ENCODE results near the gene GRIK3.
"Not testable (repeated sequence)": the region's sequence is repeated elsewhere in the genome, so short reads cannot be mapped to it uniquely, and the experiment has no call there.

GRIK3 gene

DNA sequence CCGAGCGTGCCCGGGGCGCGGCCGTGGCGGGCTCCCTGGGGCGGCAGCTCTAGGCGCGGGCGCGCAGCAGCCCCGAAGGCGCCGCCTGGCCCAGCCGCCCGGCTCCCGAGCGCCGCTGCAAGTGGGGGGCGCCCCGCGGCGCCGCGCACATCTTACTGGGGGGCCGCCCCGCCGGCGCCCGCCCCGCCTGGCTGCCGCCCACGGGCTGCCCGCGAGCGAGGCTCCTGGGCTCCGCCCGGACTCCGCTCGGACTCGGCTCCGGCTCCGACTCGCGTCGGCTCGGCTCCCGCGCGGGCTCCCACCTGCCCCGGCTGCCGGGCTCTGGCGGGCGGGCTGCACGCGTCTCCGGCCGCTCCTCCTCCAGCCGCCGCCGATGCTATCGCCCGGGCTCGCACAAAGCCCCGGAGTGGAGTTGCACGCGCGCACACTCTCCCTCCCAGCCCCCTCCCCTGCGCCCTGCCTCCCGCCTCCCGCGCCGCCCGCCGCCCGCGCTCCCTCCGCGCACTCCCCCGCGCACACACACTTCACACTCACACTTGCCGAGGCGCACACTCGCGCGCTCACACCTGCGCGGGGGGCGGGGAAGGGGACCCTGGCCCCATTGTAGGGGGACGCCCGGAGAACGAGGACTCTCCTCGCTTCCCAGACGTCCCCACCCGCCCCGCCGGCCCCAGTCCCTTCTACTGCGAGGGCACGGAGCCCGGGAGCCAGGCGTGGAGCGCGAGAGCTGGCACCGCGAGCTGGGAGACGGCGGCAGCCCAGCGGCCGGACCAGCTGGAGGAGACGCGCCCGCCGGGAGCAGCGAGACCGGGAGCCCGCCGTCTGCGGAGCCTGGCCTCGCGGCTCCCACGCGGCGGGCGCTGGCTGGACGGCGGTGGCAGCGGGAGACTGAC is at the start of gene GRIK3:
GRIK3 (minus strand) TSS at position 395 of the 893 bp plus-strand sequence. CDS start 407 bp downstream, outside the sequence.
- no peak for DNase-seq
- TF ChIP-seq POLR2A (IDR thresholded peaks at IDR 0.05; ENCODE audit: low read length) (no peak), GATA1 (IDR thresholded peaks at IDR 0.05; ENCODE audit: low read depth, low read length) (no peak)

DNA sequence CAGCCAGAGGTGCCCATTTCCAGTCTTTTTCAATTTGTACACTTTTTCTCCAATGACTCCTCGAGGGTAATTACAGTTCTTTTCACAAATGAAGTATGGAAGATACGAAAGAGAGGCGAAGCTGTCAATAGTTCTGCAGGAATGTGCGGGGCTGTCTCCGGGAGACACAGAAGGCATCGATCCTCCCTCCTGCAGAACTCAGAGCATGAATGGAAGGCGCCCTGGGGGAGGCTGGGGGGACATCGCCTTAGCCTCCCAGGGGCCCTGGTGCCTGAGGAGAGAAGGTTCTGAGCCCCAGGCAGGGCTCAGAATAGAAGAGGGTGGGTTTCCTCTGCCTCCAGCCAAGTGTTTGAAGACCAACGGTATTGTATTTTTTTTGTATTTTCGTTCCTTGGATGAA is 49.7 kb upstream of the GRIK3 start:
- TF ChIP-seq POLR2A (IDR thresholded peaks at IDR 0.05; ENCODE audit: low read length) (no peak), GATA1 (IDR thresholded peaks at IDR 0.05; ENCODE audit: low read depth, low read length) (no peak)
- no peak for DNase-seq

DNA sequence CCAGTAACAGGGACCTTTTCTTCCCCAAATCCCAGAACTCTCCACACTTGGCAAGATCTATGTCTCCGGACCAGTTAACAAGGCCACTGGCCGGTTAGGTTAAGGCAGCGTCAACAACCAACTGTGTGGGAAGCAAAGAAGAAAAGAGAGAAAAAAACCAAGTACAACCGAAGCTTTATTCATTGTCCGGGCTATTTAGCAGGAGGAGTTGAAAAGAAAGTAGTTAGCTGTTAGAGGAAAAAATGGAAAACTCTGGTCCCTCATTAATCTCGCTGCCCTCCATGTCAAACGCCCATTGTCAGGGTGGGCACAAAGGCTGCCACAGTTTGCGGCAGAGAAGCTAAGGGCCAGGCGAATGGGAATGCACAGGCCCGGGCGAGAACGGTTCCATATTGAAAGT is 49.3 kb upstream of the GRIK3 start:
- TF ChIP-seq GATA1 (IDR thresholded peaks at IDR 0.05; ENCODE audit: low read depth, low read length): no peak
- TF ChIP-seq POLR2A (IDR thresholded peaks at IDR 0.05; ENCODE audit: low read length): no peak
- no peak for DNase-seq

DNA sequence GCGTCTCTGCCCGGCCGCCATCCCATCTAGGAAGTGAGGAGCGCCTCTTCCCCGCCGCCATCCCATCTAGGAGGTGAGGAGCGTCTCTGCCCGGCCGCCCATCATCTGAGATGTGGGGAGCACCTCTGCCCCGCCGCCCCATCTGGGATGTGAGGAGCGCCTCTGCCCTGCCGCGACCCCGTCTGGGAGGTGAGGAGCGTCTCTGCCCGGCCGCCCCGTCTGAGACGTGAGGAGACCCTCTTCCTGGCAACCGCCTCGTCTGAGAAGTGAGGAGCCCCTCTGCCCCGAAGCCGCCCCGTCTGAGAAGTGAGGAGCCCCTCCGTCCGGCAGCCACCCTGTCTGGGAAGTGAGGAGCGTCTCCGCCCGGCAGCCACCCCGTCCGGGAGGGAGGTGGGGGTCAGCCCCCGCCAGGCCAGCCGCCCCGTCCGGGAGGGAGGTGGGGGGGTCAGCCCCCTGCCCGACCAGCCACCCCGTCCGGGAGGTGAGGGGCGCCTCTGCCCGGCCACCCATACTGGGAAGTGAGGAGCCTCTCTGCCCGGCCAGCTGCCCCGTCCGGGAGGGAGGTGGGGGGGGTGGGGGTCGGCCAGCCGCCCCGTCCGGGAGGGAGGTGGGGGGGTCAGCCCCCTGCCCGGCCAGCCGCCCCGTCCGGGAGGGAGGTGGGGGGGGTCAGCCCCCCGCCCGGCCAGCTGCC is 46.1 kb upstream of the GRIK3 start:
- not testable (repeated sequence) for DNase-seq

DNA sequence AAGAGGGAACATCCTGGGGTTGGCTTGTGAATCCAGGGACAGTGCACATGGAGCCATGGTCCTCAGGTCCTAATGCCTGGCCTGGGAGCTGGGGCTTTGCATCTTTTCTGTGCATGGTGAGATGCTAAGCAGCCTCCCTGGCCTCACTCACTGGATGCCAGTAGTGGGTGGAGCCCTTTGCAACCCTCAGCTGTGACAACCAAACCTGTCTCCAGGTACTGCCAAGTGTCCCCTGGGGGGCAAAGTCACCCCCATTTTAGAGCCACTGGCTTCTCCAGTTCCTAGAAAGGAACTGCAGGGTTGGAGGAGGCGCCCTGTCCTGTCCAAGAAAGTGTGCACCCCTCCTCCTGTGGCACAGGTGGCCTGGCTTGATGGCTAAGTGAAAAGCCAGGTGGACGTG is 44.6 kb upstream of the GRIK3 start:
- TF ChIP-seq GATA1 (IDR thresholded peaks at IDR 0.05; ENCODE audit: low read depth, low read length) (no peak), POLR2A (IDR thresholded peaks at IDR 0.05; ENCODE audit: low read length) (no peak)
- no peak for DNase-seq

DNA sequence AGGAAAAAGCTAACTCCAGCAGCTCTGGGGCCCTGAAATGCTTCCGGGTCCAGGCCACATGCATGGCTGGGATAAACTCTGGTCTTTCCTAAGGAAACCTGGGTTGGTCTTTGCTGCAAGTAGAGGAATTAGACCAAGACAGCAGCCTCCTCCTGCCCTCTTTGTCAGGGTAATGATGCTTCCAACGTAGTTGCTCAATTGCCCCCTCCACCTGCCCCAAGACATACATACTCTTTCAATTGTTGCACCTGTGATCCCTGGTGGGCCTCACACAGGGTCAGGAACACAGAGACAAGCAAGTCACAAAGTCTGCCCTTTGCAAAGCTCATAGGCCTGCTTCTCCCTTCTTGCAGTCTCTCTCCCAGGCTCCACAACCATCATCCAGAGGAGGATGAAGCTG is 41.9 kb upstream of the GRIK3 start:
- TF ChIP-seq POLR2A (IDR thresholded peaks at IDR 0.05; ENCODE audit: low read length) (no peak), GATA1 (IDR thresholded peaks at IDR 0.05; ENCODE audit: low read depth, low read length) (no peak)
- DNase-seq: no peak

DNA sequence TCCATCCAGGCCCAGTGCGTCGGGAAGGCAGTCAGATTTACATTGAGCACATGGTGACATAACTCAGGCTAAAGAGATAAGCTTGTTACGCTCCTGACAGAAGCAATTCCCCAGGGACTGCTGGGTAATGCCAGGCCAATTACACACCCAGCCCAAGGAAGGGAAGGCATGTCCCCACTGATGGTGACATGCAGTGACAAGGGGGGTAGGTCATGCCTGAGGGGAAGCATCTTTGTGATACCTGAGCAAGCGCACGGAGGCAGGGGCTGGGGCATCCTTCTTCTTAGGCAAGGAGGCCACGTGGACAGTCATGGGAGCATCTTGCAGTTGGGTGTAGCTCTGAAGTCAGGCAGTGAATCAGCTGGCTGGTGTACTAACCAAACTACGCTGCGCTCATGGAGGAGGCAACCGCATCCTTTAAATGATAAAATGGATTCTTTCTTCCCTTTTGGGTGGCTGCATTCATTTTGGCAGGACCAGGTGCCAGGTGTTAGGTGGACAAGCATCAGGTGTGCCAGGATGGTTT is 39.6 kb upstream of the GRIK3 start:
- no peak for TF ChIP-seq GATA1 (IDR thresholded peaks at IDR 0.05; ENCODE audit: low read depth, low read length)
- DNase-seq: no peak

DNA sequence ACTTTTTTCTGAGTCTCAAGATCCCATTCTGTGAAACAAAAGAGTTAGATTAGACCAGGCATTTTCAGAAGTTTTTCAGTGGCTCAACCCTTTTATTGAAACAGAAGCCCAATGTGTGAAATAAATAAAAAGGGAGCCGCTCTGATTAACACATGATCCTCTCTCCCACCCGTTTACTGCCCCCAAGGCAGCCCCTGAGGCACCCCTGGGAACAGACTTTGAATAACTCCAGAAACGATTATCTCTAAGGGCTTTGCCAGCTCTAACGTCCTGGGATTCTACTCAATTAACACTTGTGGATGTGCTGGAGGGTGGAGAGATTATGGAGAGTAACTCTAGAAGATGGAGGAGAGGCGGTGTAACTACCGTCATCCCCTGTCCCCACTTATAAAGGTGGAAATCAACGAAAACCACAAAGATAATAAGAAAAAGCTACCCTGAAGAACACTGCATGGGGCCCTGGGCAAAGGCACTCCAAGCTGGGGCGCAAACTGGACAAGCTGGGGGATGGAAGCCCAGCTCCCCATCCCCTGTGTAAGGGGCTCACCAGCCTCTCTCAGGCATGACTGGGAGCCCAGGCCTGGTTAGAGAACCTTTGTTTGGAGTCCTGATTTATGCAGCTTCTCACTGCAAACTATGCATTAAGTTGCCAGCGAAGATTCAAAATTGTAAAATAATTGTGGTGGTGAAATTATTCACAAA is 39.0 kb upstream of the GRIK3 start:
- TF ChIP-seq POLR2A (IDR thresholded peaks at IDR 0.05; ENCODE audit: low read length) (no peak), GATA1 (IDR thresholded peaks at IDR 0.05; ENCODE audit: low read depth, low read length) (no peak)
- DNase-seq: no peak

DNA sequence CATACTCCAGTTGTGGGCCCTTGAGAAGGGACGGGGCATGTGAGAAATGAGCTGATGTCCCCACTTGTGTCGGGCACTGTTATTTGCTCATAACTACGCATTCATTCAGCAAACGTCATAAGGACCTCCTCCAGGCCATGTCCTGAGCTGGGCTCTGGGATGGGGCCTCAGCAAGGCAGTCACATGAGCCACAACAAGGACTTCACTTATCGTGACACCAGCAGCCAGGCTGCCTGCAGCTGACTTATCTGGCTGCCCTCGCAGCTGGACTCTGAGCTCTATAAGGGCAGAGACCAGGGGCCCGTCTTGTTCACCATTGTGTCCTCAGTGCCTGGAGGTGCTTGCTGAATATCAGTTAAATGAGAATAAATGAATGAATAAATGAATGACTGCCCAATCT is 37.5 kb upstream of the GRIK3 start:
- peak in 1 of 2 experiments; percentile 26 for DNase-seq
- TF ChIP-seq GATA1 (IDR thresholded peaks at IDR 0.05; ENCODE audit: low read depth, low read length) (no peak), POLR2A (IDR thresholded peaks at IDR 0.05; ENCODE audit: low read length) (no peak)

DNA sequence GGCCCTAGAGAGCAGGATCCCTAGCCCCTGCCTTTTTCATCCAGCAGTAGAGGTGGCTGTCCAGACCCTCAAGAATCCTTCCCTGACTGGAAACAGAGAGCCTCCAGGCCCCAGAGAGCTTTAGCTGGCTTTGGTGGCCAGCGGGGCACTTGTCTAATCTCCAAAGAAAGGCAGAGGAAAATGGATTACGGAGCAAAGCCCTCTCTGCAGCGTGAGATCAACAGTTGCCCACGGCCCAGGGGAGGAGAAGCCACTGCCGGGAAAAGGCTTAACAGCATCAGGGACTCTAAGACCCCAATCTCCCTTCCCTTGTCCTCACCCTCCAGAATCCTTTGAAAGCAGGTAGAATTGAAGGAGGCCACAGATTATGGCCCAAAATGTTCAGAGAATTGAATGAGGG is 35.8 kb upstream of the GRIK3 start:
- TF ChIP-seq GATA1 (IDR thresholded peaks at IDR 0.05; ENCODE audit: low read depth, low read length): no peak
- no peak for TF ChIP-seq POLR2A (IDR thresholded peaks at IDR 0.05; ENCODE audit: low read length)
- no peak for DNase-seq

DNA sequence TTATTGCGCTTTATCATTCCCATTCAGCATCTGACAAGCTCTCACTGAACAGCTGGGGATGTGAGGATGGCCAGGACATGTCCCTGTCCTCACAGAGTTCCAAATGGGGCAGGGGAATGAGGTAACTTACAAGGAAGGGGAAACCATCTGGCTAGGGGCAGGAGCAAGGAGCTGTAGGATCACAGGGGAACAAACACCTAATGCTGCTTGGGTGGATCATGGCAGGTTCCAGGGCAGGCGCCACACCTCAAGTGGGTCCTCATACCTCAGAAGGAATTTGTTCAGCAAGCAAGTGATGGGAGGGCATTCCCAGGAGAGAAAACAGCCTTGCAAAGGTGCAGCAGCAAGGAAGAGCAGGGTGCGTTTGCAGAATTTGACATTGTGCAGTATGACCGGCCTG is 35.1 kb upstream of the GRIK3 start:
- no peak for DNase-seq
- TF ChIP-seq GATA1 (IDR thresholded peaks at IDR 0.05; ENCODE audit: low read depth, low read length) (no peak), POLR2A (IDR thresholded peaks at IDR 0.05; ENCODE audit: low read length) (no peak)

DNA sequence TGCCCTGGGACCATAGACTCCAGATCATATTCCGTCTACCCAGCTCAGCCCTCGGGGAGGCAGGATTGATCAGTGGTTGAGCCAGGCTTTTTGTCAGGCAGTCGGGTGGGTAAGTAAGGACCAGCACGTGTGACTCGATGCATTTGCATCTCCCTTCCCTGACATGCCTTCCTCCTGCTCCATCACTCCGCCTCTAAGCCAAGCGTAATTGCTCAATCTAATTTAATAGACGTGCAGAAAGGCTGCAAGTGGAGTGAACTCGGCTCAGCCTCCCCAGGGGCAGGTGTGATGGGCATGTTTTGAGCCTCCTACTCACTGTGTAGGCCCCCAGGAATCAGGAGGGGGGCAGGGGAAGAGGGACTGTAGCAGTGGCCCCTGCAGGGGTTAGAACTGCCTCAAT is 34.6 kb upstream of the GRIK3 start:
- TF ChIP-seq GATA1 (IDR thresholded peaks at IDR 0.05; ENCODE audit: low read depth, low read length) (no peak), POLR2A (IDR thresholded peaks at IDR 0.05; ENCODE audit: low read length) (no peak)
- DNase-seq: no peak

DNA sequence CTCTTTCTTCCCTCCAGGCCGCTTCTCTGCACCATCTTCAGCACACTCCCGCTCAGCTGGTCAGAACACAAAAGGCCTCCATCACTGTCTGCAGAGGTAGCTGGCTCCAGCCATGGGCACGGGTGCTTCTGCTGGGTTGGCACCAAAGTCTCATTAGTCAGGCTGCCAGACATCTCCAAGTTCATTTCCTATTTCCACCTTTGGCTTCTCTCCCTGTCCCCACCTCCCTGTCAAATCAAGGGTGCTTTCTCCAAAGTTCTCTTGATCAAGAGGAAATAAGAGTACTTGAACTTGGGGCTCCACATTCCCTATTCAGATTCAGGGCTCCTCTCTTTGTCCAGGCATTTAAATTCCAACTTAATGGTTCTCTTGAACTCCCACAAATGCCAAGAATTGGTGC is 33.9 kb upstream of the GRIK3 start:
- no peak for DNase-seq
- TF ChIP-seq GATA1 (IDR thresholded peaks at IDR 0.05; ENCODE audit: low read depth, low read length): no peak
- TF ChIP-seq POLR2A (IDR thresholded peaks at IDR 0.05; ENCODE audit: low read length): no peak

DNA sequence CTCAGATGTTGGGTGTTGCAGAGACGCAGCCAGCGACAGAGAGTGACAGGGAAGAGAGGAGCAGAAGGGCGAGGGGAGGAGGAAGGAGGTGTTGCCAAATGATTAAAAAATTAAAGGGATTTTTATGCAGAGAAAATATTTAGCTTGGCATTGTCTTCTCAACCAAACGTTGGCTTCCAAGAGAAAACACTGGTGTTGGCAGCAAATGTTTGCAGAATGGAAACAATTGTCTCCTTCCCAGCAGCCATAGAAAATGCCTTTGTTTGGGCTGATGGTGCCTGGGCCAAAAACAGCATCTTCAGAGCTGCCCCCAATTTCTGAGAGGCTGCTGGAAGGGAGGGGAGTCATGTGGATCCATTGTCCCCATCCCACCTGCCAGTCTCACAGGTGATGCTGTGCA is 29.7 kb upstream of the GRIK3 start:
- no peak for DNase-seq
- TF ChIP-seq GATA1 (IDR thresholded peaks at IDR 0.05; ENCODE audit: low read depth, low read length): no peak
- TF ChIP-seq POLR2A (IDR thresholded peaks at IDR 0.05; ENCODE audit: low read length): no peak
